SK-N-MC (cell line): ENCODE measurements around the gene CENPK.

Experiments used
- EZH2 ChIP-seq: fragments of 200-600 bp; sonication (generic); IDR thresholded peaks from one replicate; pipeline ENCODE4 v1.6.1; 2017; ENCODE audit warnings: antibody characterized with exemption
- FOXP2 ChIP-seq: optimal IDR thresholded peaks from 2 replicates; pipeline ENCODE3; 2011; ENCODE audit warnings: mild to moderate bottlenecking, moderate library complexity; ENCODE audit not compliant: insufficient read depth; ENCODE audit errors: extremely low read length, control extremely low read depth
- POLR2AphosphoS5 ChIP-seq: IDR thresholded peaks from 2 replicates; pipeline ENCODE4 v1.6.1; 2012; ENCODE audit warnings: mild to moderate bottlenecking, low read depth, low read length, borderline replicate concordance

DNA sequence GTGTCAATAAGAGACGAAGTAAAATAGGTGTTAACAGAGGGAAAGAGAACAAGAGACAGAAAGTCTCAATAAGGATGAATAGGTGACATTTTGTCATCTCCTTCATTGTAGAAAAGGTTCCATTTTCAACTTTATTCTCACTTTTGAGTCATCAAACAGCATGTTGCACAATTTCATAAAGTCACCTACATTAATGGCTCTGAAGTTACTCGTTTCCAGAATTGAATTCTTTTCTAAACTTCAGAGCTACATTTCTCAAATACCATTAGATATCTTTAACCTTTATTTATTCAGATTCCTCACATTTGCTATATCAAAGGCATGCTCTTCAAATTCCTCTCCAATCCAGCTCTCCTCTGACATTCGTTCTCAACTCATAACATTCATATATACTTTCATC is 94.3 kb downstream of the CENPK start:
- TF ChIP-seq EZH2 (no peak), POLR2AphosphoS5 (no peak), FOXP2 (no peak)
